Bronchial smooth muscle cell (primary cell): ENCODE results near the gene SLC16A14. TPM values are rescaled to one million over a fixed set of nuclear protein-coding genes. Genes with fewer than 3 reads are reported as not detected.

ENCODE experiments used
- total RNA-seq: library from RNA; depleted of rRNA; stranded (reverse); fragments of >200 nt; gene quantifications from 2 replicates; pipeline ENCODE4 v1.2.1, GENCODE V29; 2014

SLC16A14 gene
- 1.7 and 6.1 TPM in 2 replicates for total RNA-seq

GRCh38 chr2:230068651-230069055, at the start of gene SLC16A14:
Gene SLC16A14, minus strand, starts transcription at chr2:230068924. Its CDS starts 9,572 bp downstream, at chr2:230059352.

Other genes with a start within 250 kb of the SLC16A14 start
- gene TRIP12, start 146.9 kb downstream of the SLC16A14 start, total RNA-seq, result 228 and 276 TPM in 2 replicates
- 1.8 and 3.2 TPM in 2 replicates for gene FBXO36, start 146.4 kb downstream of the SLC16A14 start, total RNA-seq
- gene SP110, start 151.1 kb upstream of the SLC16A14 start, total RNA-seq, result 9.9 TPM in 2 replicates
- gene SP140, start 156.8 kb upstream of the SLC16A14 start, total RNA-seq, result 0.32 and 0.34 TPM in 2 replicates